Tibial nerve (tissue), 4 donors: ENCODE results near the gene RABL2B.
"Not testable (repeated sequence)": the region's sequence is repeated elsewhere in the genome, so short reads cannot be mapped to it uniquely, and the experiment has no call there.

Experiments
- EP300 ChIP-seq, 2 donors: sonication (generic); formaldehyde crosslinking; IDR thresholded peaks; one replicate each; pipeline ENCODE4 v1.6.1; 2017; ENCODE audit warnings: antibody characterized with exemption in 2 of 2, mild to moderate bottlenecking in 1 of 2
- POLR2A ChIP-seq, 2 donors: fragments of 450-650 bp; IDR thresholded peaks; one replicate each; pipeline ENCODE4 v1.6.1; 2017; ENCODE audit warnings: antibody characterized with exemption in 2 of 2, mild to moderate bottlenecking in 2 of 2, moderate library complexity in 2 of 2
- TF ChIP-seq, protein P1 (sequence below), 5 experiments: fragments of 200-600 bp in 3 of 5; fragments of 450-650 bp in 2 of 5; sonication (generic) in 3 of 5; IDR thresholded peaks; one replicate each; pipeline ENCODE4 v1.5.1; 2016 to 2019; ENCODE audit warnings: antibody characterized with exemption in 5 of 5, mild to moderate bottlenecking in 3 of 5, moderate library complexity in 2 of 5

GRCh38 chr22:50749302-50750074 is 33.9 kb downstream of the RABL2B start:
- not testable (repeated sequence) for TF ChIP-seq EP300, POLR2A (IDR thresholded peaks at IDR 0.05)
- TF ChIP-seq, protein P1, sequence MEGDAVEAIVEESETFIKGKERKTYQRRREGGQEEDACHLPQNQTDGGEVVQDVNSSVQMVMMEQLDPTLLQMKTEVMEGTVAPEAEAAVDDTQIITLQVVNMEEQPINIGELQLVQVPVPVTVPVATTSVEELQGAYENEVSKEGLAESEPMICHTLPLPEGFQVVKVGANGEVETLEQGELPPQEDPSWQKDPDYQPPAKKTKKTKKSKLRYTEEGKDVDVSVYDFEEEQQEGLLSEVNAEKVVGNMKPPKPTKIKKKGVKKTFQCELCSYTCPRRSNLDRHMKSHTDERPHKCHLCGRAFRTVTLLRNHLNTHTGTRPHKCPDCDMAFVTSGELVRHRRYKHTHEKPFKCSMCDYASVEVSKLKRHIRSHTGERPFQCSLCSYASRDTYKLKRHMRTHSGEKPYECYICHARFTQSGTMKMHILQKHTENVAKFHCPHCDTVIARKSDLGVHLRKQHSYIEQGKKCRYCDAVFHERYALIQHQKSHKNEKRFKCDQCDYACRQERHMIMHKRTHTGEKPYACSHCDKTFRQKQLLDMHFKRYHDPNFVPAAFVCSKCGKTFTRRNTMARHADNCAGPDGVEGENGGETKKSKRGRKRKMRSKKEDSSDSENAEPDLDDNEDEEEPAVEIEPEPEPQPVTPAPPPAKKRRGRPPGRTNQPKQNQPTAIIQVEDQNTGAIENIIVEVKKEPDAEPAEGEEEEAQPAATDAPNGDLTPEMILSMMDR (IDR thresholded peaks at IDR 0.05): not testable (repeated sequence)
